Measurements from ENCODE around the gene MOGAT2.
"Not testable (repeated sequence)": the region's sequence is repeated elsewhere in the genome, so short reads cannot be mapped to it uniquely, and the experiment has no call there.

MOGAT2 gene

DNA sequence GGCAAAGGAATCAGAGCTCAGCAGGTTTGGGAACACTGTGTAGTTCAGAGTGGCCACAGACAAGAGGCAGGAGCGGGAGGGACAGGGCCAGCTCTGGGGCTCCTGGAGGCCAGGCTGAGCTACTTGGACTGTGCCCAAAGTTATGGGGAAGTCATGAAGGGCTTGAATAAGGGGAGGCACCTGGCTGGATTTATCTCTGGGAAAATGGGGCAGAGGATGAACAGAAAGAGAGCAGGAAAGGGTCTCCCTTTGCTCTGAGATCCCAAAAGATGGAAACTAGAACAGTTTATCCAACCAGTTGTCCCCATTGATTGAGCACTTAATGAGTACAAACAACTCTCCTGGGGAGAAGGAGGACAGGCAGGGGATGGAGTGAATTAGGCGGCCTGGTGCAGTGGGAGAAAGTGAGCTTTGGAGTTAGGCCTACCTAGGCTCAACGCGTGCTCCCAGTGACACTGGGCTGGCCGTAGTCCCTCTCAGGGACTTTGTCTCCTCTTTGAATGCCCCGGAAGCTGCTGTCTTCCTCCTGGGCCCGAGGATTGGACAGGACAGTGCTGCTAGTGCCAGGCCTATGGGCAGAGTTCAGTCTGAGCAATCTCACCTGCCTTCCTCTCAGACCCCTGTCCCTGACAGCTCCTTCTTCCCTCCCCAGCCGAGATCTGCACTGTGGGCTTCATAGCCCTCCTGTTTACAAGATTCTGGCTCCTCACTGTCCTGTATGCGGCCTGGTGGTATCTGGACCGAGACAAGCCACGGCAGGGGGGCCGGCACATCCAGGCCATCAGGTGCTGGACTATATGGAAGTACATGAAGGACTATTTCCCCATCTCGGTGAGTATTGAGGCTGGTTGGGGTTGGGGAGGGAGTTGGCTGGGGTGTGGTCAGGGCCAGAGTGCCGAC, 2.0 kb downstream of the MOGAT2 start:
- no peak for DNase-seq

DNA sequence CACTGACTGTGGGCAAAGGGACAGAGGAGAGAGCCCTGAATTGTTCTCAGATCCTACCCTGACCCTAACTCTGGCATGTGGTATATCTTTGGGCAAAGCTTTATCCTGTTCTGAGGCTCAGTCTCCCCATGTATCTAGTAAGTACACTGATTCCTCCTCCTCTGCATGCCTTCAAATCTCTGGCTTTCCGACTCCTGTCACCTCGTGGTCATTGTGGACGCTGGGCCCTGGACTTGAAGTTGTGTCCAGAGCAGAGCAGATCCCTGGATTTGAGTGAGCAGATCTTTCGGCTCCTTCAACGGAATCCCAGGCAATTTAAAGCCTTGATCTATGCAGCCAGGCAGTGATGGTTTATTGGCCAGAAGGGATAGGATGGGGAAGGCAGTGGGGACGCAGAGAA, 3.0 kb downstream of the MOGAT2 start:
- DNase-seq: no peak

DNA sequence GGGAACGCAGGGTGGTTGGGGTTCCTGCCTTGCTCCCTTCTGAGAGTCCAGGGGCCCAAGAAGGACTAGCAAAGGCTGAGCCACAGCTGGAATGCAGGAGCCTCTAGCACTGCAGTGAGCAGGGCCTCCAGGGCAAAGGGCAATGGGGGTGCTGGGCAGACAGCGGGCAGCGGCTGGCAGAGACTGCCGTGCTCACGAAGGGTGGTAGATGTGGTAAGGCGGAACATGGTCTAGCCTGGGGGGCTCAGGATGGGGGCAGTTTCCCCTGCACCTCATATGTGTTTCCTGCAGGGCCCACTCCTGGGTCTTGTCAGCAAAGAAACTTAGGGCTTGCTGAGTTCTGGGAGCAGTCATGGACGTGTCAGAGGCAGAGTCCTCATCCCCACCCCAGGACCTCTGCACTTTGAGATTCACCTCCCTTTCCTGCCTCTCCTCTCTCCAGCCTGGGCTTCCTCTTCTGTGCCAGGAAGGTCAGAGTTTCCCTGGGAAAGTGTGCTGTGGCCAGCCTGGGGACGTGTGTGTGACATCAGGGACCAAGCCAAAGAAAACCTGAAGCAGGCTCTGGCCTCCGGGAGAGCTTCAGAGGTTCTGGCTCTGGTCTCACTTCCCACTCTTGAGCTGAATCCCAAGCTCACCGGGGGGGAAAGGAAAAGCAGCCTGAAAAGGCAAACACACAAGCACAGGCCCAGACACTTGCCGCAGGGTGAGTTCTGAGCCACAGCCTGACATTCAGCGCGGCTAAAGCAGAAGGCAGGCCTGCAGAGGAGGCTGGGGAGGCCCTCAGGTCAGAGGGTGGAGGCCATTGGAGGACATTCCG, 4.4 kb downstream of the MOGAT2 start:
- no peak for DNase-seq

DNA sequence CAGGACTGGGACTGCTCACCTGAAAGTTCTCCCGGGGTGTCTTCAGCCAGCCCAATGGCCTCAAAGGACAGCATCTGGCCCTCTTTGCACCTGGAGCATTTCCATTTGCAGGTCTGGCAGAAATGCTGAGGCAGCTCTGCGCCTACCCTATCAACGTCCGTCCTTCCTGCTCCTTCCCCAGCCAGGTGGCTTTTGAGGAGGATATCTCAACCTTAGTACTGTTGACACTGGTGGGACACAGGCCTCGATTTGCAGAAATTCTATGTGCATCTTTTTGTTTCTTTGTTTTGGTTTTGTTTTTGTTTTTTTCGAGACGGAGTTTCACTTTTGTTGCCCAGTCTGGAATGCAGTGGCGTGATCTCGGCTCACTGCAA, 5.0 kb downstream of the MOGAT2 start:
- no peak for DNase-seq

DNA sequence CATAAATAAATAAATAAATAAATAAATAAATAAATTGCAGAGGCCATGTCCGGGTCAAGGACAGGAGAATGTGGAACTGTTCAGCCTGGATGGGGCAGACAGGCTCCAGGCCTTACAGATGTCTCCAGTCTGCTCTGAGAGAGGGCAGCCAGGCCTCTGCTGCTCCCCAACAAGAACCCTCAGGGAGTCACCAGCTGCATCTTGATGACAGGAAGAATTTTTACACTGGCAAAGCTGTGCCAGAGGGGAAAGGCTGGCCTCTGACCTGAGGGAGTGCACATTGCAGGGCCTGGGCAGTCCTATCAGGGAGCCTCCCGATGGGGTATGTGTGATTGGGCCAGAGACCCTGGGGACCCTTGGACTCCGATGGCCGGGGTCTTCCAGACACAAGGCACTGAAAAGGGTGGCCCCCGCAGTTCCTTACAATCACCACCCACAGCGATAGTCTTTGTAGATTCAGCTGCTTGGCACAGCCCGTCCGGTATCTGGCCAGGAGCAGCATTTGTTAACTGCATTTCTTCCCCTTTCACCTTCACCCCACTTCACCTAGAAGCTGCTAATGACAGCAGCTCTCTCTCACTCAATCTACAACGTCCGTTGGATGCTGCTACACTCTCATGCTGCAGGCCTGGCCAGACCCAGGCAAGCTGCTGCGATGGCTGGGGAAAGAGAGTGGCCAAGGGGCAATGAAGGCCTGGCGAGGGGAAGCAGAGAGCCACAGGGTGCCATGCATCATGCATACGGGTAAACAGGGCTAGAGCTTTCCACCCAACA, 8.1 kb downstream of the MOGAT2 start:
- DNase-seq: no peak

DNA sequence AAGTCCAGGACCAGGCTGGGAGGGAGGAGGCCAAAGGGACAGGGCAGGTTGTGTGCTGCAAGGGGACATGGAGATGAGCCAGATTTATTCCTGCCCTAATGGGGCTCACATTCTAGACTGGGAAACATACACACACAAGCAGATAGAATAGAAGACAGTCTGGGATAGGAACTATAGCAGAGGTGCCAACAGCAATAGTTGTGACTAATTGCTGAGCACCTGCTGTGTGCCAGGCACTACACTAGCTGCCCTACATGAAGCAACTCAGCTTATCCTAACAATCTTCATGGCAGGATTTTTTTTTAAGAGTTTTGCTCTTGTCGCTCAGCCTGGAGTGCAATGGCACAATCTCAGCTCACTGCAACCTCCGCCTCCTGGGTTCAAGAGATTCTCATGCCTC, 11.4 kb downstream of the MOGAT2 start:
- DNase-seq: no peak

DNA sequence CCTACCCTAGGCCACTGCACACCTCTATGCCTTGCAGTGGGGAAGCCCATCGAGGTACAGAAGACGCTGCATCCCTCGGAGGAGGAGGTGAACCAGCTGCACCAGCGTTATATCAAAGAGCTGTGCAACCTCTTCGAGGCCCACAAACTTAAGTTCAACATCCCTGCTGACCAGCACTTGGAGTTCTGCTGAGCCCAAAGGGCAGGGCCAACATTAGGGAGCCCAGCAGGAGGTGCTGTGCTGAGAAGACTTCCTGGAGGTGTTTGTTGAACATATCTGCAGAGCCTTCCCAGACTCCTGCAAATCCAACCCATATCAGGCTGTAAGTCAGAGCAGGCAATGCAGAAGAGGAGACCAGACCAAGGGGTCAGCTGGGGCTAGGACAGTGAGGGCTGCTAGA, 13.5 kb downstream of the MOGAT2 start:
- no peak for DNase-seq

DNA sequence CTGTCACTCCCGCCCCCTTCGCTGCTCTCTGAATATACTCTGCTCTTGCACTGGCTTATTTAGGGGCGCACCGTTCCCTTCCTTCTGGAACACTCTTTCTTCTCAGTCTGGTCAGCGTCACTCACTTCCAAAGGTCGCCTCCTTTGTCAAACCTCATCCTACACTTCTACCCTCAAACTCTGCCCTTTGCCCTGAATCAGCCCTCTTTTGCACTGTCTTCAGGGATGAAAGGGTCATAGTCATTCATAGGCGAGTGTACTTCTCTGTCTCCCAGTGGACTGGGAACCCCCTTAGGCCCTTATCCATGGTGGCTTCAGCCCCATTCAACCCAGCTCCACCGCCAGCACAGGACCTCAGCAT, 15.4 kb downstream of the MOGAT2 start:
- no peak for DNase-seq

DNA sequence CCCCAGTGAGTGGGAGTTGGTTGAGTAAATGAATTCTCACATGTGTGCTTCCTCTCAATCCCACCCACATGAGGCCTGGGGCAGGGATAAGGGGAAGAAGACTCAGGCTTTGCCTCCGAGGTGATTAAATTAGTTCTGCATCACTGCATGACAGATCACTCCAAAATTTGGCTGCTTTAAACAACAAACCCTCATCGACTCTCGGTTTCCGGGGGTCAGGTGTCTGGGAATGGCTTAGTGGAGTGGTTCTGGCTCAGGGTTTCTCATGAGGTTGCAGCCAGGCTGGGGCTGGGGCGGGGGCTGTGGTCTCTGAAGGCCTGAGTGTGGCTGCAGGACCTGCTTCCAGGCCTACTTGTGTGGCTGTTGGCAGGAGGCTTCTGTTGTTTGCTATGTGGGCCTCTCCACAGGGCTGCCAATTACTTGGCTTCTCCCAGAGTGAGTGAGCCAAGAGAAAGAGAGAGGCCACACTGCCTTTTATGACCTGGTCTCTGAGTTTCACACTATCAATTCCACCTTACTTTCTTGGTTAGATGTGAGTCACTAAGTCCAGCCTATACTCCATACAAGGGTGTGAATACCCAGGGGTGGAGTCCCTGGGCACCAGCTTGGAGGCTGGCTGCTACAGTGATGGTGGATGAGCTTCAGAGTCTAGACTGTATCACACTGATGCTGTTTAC, 15.9 kb downstream of the MOGAT2 start:
- peak; percentile 90 to 95 (median 93) for DNase-seq

DNA sequence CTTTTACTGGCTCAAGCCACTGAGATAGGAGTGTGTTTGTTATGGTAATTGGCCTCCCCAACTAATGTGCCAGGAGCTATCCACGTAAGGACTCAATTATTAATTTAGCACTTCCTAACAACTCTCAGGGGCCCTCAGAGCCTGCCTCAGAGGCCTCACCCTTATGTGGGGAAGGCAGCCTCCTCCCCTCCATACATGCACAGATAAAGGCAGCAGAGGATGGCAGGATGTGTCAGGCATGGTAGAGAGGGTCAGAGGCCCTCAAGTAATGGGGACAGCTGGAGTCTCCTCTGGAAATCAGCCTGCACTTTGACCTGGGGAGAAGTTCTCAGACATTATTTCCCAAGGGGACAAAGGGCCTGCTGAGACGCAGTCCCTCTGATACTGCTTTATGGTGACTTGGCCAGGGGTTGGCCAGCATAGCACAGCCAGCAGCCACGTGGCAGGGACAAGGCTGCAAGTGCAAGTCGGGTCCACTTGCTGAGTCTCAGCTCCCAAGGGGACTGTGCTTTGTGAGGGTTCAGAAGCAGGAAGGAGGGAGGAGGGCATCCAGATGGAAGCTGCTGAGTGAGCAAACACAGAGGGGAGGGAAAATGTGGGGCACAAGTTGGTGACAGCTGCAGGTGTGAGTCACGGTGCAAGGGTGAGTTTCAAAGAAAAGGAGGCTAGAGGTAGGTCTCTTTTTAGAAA, 17.0 kb downstream of the MOGAT2 start:
- no peak for DNase-seq

DNA sequence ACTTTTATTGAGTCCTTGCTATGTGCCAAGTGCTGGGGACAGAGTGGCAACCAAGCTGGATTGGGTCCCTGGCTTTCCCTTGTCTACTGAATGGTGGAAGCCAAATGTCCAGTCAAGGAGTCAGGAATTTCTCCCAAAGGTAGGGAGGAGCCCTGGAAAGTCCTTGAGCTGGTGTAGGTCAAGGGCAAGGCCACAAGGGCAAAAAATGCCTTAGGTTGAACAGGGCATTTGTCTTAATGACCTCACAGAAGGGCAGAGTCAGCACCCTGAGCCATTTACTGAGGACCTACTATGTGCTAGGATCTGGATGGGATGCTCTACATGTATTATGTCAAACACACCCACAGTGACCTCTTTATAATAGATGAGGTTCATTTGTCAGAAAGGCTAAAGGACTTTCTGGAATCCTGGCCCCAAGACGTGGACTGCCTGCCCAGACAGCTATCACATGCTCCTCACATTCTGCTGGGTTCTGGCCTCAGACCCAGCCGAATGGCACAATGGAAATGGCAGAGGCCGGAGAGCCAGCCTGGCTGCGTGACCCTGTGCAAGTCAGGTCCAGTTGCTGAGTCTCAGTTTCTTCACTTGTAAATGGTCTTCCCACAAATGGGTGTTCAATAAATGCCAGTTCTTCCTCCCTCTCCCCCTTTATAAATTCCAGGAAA, 17.7 kb downstream of the MOGAT2 start:
- no peak for DNase-seq

DNA sequence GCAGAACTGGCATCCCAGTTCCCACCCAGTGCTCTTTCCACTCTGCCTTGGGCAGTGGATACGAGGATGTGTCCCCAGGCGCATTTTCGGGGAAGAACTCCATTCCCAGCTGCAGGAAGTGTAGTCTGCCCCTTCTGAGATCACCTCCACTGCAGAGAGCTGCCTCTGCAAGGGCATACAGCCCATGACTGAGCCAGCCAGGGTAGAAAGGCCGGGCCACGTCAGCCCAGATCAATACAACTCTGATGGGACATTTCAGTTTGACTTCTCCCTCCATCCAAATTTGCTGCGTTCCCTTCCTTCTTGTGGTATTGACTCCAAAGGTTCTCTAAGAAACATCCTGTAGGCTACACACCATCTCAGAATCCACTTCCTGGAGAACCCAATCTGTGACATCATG, 19.7 kb downstream of the MOGAT2 start:
- no peak for DNase-seq

DNA sequence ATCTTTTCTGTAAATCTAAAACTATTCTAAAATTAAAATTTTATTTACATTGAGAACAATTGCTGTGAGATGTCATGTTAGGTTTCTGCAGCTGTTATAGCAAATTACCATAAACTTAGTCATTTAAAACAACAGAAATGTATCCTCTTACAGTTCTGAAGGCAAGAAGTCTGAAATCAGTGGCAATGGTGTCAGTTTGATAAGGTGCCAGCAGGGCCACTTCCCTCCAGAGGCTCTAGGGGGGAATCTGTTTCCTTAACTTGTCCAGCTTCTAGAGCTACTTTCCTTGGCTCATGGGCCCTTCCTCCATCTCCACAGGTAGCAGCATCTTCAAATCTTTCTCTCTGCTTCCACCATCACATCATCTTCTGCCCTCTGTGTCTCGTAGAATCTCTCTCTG, 23.0 kb downstream of the MOGAT2 start:
- DNase-seq: no peak

DNA sequence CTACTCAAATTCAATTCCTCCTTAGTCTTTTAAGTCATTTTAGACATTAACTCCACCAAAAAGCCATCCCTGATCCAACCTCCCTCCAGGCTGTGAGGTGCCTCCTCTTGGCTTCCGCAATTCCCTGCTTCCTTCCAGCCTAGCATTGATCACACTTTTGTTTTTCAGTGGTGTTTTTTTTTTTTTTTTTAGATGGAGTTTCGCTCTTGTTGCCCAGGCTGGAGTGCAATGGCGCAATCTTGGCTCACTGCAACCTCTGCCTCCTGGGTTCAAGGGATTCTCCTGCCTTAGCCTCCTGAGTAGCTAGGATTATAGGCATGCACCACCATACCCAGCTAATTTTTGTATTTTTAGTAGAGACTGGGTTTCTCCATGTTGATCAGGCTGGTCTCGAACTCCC, 25.5 kb downstream of the MOGAT2 start:
- not testable (repeated sequence) for DNase-seq

DNA sequence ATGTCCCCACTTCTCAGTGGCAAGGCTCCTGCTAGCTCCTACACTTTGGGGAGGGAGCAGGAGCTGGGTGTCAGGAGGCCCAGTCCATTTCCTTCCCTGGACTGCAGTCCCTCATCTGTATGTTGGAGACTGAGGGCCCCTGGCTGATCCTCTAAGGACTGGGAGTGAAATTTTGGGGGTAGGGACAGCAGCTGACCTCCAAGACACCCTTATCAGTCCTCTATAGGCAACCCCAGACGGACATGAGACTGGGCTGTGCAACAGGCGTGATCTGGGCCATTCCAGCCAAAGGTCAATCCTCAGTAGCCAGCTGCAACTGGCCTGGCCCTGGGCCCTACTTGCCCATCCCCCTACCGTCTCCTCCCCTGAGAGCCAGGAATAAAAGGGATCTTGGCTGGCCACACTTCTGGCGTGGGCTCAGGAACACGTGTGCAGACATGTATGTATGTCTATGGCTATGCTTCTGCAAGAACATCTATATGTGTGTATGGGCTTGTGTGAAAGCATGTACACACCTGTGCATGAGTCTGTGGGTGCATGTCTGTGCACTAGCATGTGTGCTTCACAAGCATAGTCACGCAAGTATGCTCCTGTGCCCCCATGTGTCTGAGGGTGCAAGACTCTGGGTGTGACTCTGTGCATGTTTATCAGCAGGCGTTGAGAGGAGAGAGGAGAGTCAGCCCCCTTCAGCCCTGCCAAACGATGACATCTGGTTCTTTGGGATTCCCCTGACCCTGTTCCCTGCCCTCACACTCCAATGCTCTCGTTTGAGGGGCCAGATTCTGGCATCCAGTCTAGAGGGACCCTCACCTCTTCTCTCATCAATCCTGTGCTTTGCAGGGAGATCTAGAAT, 26.3 kb downstream of the MOGAT2 start:
- DNase-seq: no peak

DNA sequence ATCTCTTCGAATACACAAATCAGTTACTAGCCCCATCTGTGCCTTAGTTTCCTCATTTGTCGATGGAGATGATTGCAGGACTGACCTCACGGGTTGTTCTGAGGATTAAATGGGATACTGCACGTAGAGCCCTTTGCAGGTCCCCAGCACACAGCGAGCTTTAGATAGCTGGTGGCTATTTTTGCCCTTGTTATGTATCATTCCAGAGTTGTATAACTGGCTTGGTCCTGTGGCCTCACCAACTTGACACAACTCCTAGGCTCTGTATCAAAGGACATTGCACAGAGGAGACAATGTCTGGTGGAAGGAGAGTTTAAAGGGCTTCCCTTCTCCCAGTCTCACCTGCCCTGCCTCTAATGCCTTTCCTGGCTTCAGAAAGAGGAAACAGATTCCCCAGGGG, 28.2 kb downstream of the MOGAT2 start:
- DNase-seq: no peak

DNA sequence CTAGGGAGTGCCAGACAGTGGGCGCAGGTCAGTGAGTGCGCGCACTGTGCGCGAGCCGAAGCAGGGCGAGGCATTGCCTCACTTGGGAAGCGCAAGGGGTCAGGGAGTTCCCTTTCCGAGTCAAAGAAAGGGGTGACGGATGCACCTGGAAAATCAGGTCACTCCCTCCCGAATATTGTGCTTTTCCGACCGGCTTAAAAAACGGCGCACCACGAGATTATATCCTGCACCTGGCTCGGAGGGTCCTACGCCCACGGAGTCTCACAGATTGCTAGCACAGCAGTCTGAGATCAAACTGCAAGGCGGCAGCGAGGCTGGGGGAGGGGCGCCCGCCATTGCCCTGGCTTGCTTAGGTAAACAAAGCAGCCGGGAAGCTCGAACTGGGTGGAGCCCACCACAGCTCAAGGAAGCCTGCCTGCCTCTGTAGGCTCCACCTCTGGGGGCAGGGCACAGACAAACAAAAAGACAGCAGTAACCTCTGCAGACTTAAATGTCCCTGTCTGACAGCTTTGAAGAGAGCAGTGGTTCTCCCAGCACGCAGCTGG, 31.2 kb downstream of the MOGAT2 start:
- DNase-seq: not testable (repeated sequence)

DNA sequence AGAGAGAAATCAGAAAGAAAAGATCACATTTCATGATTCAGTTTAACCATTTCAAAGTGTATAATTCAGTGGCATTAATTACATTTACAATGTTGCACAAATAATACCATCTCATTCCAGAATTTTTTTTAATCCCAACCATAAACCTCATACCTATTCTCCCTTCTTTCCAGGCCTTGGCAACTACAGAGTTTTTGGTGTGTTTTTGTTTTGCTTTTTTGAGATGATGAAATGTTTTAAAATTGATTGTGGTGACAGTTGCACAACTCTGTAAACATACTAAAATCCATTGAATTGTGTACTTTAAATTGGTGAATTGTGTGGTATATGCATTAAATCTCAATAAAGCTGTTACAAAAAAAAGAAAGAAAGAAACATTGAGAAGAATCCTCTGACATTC, 37.3 kb downstream of the MOGAT2 start:
- DNase-seq: not testable (repeated sequence)

DNA sequence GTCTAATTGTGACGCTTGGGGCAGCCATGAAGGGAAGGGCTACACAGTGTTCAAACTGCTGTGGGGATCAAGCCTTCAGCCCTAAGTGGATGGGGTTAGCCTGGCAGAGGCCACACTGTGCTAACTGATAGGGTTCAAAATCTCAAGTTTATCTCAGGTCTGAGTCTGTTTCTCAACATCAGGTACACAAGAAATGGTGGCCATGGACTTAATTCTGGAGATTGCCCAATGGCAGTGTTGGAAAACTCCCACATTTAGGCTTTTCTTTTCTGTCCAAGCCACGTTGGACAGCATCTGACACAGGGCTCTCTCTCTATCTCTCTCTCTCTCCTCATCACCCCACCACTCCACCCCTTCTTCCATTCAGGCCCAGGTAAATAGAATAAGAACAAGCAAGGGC, 40.0 kb downstream of the MOGAT2 start:
- no peak for DNase-seq

DNA sequence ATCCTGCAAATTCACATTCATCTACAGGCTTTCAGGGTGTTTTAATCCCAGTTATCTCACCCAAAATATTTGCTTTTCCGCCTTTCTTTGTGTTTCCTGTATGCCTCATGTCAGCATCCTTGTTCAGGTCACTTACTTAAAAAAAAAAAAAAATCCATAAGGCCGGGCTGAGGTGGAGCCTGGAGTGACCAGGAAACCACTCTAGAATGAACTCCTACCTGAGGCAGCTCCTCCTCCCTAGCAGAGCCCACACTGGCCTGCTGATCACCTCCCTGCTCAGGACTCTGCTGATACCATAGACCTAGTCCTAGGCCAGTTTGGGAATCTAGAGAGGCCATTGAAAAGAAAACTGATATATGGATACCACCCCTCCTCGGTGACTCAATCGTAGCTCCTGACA, 42.2 kb downstream of the MOGAT2 start:
- no peak for DNase-seq
